Mesangial cell (primary cell): Measurements from ENCODE around the gene RASL10A. TPM values are rescaled to one million over a fixed set of nuclear protein-coding genes. Genes with fewer than 3 reads are reported as not detected.

ENCODE experiments used
- total RNA-seq: library from RNA; depleted of rRNA; stranded (reverse); fragments of >200 nt; gene quantifications from 2 replicates; pipeline ENCODE4 v1.2.3, GENCODE V29; 2015

Gene RASL10A
- 0.13 TPM in 1 of 2 replicates, not detected in the other for total RNA-seq

GRCh38 chr22:29315286-29316140 lies at the start of gene RASL10A:
Gene RASL10A, minus strand, starts transcription at chr22:29315697. Its CDS starts 451 bp downstream, at chr22:29315246.

GRCh38 chr22:29306175-29306834 lies 9.2 kb downstream of the RASL10A start, which contains the start of gene GAS2L1:
Gene GAS2L1, plus strand, starts transcription at chr22:29306650. Its CDS starts 1,456 bp downstream, at chr22:29308106.

GRCh38 chr22:29267858-29268510 lies 47.5 kb downstream of the RASL10A start, which contains the start of the genes EWSR1 and RHBDD3:
Gene EWSR1, plus strand, starts transcription at chr22:29268268. Its CDS starts 69 bp downstream, at chr22:29268337.
Gene RHBDD3, minus strand, starts transcription at chr22:29267981. Its CDS starts 2,355 bp downstream, at chr22:29265626.

Other genes starting within 250 kb of the RASL10A start
- gene KREMEN1, start 242.7 kb downstream of the RASL10A start, total RNA-seq = 5.7 and 8.1 TPM in 2 replicates
- 1.3 and 4.2 TPM in 2 replicates for gene EMID1, start 109.8 kb downstream of the RASL10A start, total RNA-seq
- gene RHBDD3, start 47.7 kb downstream of the RASL10A start, total RNA-seq = 19.4 and 36.9 TPM in 2 replicates
- 211 and 240 TPM in 2 replicates for gene EWSR1, start 47.4 kb downstream of the RASL10A start, total RNA-seq
- gene GAS2L1, start 9.0 kb downstream of the RASL10A start, total RNA-seq = 27.4 and 43.7 TPM in 2 replicates
- 55.3 and 90.3 TPM in 2 replicates for gene AP1B1, start 72.9 kb upstream of the RASL10A start, total RNA-seq
- gene RFPL1, start 122.9 kb upstream of the RASL10A start, total RNA-seq = not detected in 2 replicates
- 1.0 and 2.0 TPM in 2 replicates for gene NEFH, start 164.5 kb upstream of the RASL10A start, total RNA-seq
- 53.9 and 54.1 TPM in 2 replicates for gene THOC5, start 238.1 kb upstream of the RASL10A start, total RNA-seq